B cell (primary cell): ENCODE data around the gene R3HDM4. TPM values are rescaled to one million over a fixed set of nuclear protein-coding genes. Genes with fewer than 3 reads are reported as not detected.

Experiments used
- ATAC-seq: fragments of 200-7000 bp; cut with Tn5 transposase; one replicate; pipeline ENCODE4 v1.10.0; 2021; ENCODE audit warnings: low read depth, mild to moderate bottlenecking, moderate number of reproducible peaks, moderate library complexity
- CTCF ChIA-PET: fragments of 350-600 bp; sonication (Branson Sonifier 250); formaldehyde crosslinking; loops from one replicate; lab custom pipeline; 2021; ENCODE audit warnings: antibody characterized with exemption, inconsistent platforms; lab: Charles Lee
- POLR2A ChIA-PET: fragments of 350-600 bp; sonication (Branson Sonifier 250); formaldehyde crosslinking; loops from one replicate; lab custom pipeline; 2021; ENCODE audit warnings: antibody characterized with exemption; lab: Charles Lee
- DNase-seq: peaks from one replicate; pipeline ENCODE4 v3.0.0; 2013
- H2AFZ ChIP-seq: 2 replicates; pipeline ENCODE4 v1.6.1; 2012; ENCODE audit warnings: mild to moderate bottlenecking, low read depth, low read length; ENCODE audit not compliant: insufficient read depth, poor library complexity, severe bottlenecking
- H3K27ac ChIP-seq, 2 donors: 1 replicate in 1 of 2; 2 replicates in 1 of 2; pipeline ENCODE4 v1.5.1; 2012 to 2013; ENCODE audit warnings: low read length in 2 of 2, mild to moderate bottlenecking in 2 of 2, moderate library complexity in 1 of 2
- H3K27me3 ChIP-seq, 4 experiments: fragments of 200-600 bp in 1 of 4; sonication (generic) in 1 of 4; replicated peaks in 1 of 4; 1 replicate in 2 of 4; 2 replicates in 2 of 4; pipeline versions ENCODE4 v1.6.1 to v1.7.0; 2013 to 2016; ENCODE audit warnings: low read length in 3 of 4, mild to moderate bottlenecking in 2 of 4, mixed read lengths in 1 of 4, moderate library complexity in 1 of 4; ENCODE audit not compliant: insufficient read depth in 4 of 4, control insufficient read depth in 3 of 4; ENCODE audit errors: control extremely low read depth in 1 of 4
- H3K36me3 ChIP-seq, 2 experiments: replicated peaks in 1 of 2; 1 replicate in 1 of 2; 2 replicates in 1 of 2; pipeline versions ENCODE4 v1.6.1 to v1.7.1; 2013; ENCODE audit warnings: low read length in 1 of 2; ENCODE audit not compliant: insufficient read depth in 2 of 2, control insufficient read depth in 1 of 2; ENCODE audit errors: control extremely low read depth in 1 of 2, extremely low read depth in 1 of 2
- H3K4me1 ChIP-seq, 2 donors: fragments of 200-600 bp in 1 of 2; sonication (generic) in 1 of 2; 1 replicate in 1 of 2; 2 replicates in 1 of 2; pipeline versions ENCODE4 v1.5.1 to v1.6.1; 2013 to 2017; ENCODE audit warnings: low read length in 2 of 2; ENCODE audit not compliant: control insufficient read depth in 2 of 2, insufficient read depth in 2 of 2
- H3K4me2 ChIP-seq: replicated peaks from 2 replicates; pipeline ENCODE3; 2012; ENCODE audit warnings: mild to moderate bottlenecking, low read depth, low read length; ENCODE audit not compliant: poor library complexity, severe bottlenecking
- H3K4me3 ChIP-seq, 5 experiments: fragments of 200-600 bp in 1 of 5; sonication (generic) in 1 of 5; 1 replicate in 3 of 5; 2 replicates in 2 of 5; pipeline versions ENCODE4 v1.5.1 to v1.7.0; 2011 to 2016; ENCODE audit warnings: low read length in 4 of 5, mild to moderate bottlenecking in 4 of 5, low read depth in 2 of 5, control low read depth in 1 of 5, moderate library complexity in 1 of 5; ENCODE audit not compliant: insufficient read depth in 1 of 5; ENCODE audit errors: control extremely low read depth in 1 of 5, extremely low read depth in 1 of 5
- H3K79me2 ChIP-seq: fragments of 200-600 bp; sonication (generic); one replicate; pipeline ENCODE4 v1.6.0; 2016; ENCODE audit warnings: low read length; ENCODE audit not compliant: control insufficient read depth, insufficient read depth
- H3K9ac ChIP-seq: fragments of 200-600 bp; sonication (generic); 2 replicates; pipeline ENCODE4 v1.6.1; 2017; ENCODE audit warnings: mild to moderate bottlenecking, low read length, moderate library complexity
- H3K9me3 ChIP-seq, 3 donors: one replicate each; pipeline versions ENCODE4 v1.6.1 to v1.7.1; 2013; ENCODE audit warnings: low read length in 2 of 3; ENCODE audit not compliant: control insufficient read depth in 2 of 3, insufficient read depth in 1 of 3; ENCODE audit errors: control extremely low read depth in 1 of 3
- H4K20me1 ChIP-seq: 2 replicates; pipeline ENCODE4 v1.6.0; 2012; ENCODE audit warnings: mild to moderate bottlenecking, low read length; ENCODE audit not compliant: insufficient read depth, control insufficient read depth, poor library complexity, severe bottlenecking
- H3K27ac Mint-ChIP-seq: one replicate; pipeline ENCODE4 v1.8.0; 2021; ENCODE audit warnings: mixed read lengths
- H3K27me3 Mint-ChIP-seq: one replicate; pipeline ENCODE4 v1.8.0; 2021; ENCODE audit warnings: mixed read lengths
- H3K4me1 Mint-ChIP-seq: one replicate; pipeline ENCODE4 v1.8.0; 2021; ENCODE audit warnings: mixed read lengths
- H3K4me3 Mint-ChIP-seq: one replicate; pipeline ENCODE4 v1.8.0; 2021; ENCODE audit warnings: mixed read lengths
- H3K9me3 Mint-ChIP-seq: one replicate; pipeline ENCODE4 v1.8.0; 2022; ENCODE audit warnings: mixed read lengths; ENCODE audit not compliant: insufficient read depth
- CTCF ChIP-seq: fragments of 200-600 bp; IDR thresholded peaks from one replicate; pipeline ENCODE4 v1.8.0; 2022; ENCODE audit warnings: antibody characterized with exemption, mild to moderate bottlenecking
- EZH2 ChIP-seq: IDR thresholded peaks from 2 replicates; pipeline ENCODE4 v1.6.1; 2012; ENCODE audit warnings: borderline replicate concordance, low read depth, mild to moderate bottlenecking, moderate library complexity, low read length; ENCODE audit not compliant: insufficient read depth, poor library complexity, severe bottlenecking
- WGBS: methylation state at CpG from one replicate; pipeline ENCODE4 v1.1.5; 2013; ENCODE audit warnings: missing lambda C conversion rate; ENCODE audit not compliant: insufficient coverage; 5-methylcytosine and 5-hydroxymethylcytosine counted together
- intact Hi-C: fragments of 100-400 bp; cut with micrococcal nuclease; formaldehyde crosslinking; loops from one replicate; pipeline ENCODE4 v1.10.0; 2022
- polyA plus RNA-seq: library from polyadenylated mRNA; depleted of rRNA; stranded (reverse); fragments of >200 nt; gene quantifications from 2 replicates; pipeline ENCODE4 v1.2.3, GENCODE V29; 2012
- total RNA-seq, 2 donors: library from RNA; stranded (reverse); fragments of 120-200 nt in 1 of 2; gene quantifications; 1 replicate in 1 of 2; 2 replicates in 1 of 2; pipeline versions ENCODE4 v1.2.3 to v1.2.4, GENCODE V29; 2013 to 2022

The R3HDM4 gene
- total and polyA plus RNA-seq, 2 donors (not counting 1 experiment from before 2014, with no cell fraction given), result 168 to 176 TPM

GRCh38 chr19:916645-917322 lies 3.8 kb upstream of the R3HDM4 start:
- peak overlapping the region; percentile 71 for H3K4me3 Mint-ChIP-seq
- Histone ChIP-seq H3K4me2 (peak overlapping the region; percentile 93), H3K27ac (peak overlapping the region in 1 of 2 donors; percentile 51)

More at GRCh38 chr19:916645-917322, 3.8 kb upstream of the R3HDM4 start:
- peak; percentile 54 for DNase-seq
- ATAC-seq, result no peak
- peaks cover 22% of the 10 kb centered on the region for H3K79me2 ChIP-seq
- Mint-ChIP-seq H3K27me3 (peaks cover 3% of the 10 kb centered on the region), H3K9me3 (no peaks in the 10 kb centered on the region), H3K27ac (peak overlapping the region; percentile 41), H3K4me1 (peaks cover 30% of the 10 kb centered on the region)
- H3K9me3 ChIP-seq, result peaks cover 0 to 4% (median 0%) of the 10 kb centered on the region in 3 donors
- H3K4me1 ChIP-seq, result peaks cover 42 to 54% of the 10 kb centered on the region in 2 donors
- peak overlapping the region; percentile 45 for H2AFZ ChIP-seq
- ChIA-PET CTCF (interaction anchor here (1.5 to 2.5 kb wide), 4 partner anchors 10 to 57 kb away, joined by 4 to 9 read pairs (median 6); partner anchors contain the start of genes CFD, MED16 and RNU6-9), POLR2A (interaction anchor here (0.6 to 1.0 kb wide), 2 partner anchors 16 to 53 kb away, joined by 6 to 7 read pairs; no protein-coding TSS in a partner anchor)
- 20% methylated on average over 17 of the region's 35 CpGs for WGBS
- no peak for TF ChIP-seq CTCF
- no peak for TF ChIP-seq EZH2
- peaks cover 4% of the 10 kb centered on the region for H4K20me1 ChIP-seq
- H3K9ac ChIP-seq, result peak overlapping the region; percentile 63
- intact Hi-C loops, result loop anchor here (1.0 kb wide), 1 partner anchor 7 kb away; no protein-coding TSS in a partner anchor
- H3K27me3 ChIP-seq, result peaks cover 0 to 35% (median 4%) of the 10 kb centered on the region in 4 experiments
- no peaks in the 10 kb centered on the region for H3K36me3 ChIP-seq
- H3K4me3 ChIP-seq, result peak overlapping the region in 3 of 5 experiments; percentile 45 to 60 (median 52)
